KMS-11 (cell line): Measurements from ENCODE around the gene KASH5.
"Not testable (repeated sequence)": the region's sequence is repeated elsewhere in the genome, so short reads cannot be mapped to it uniquely, and the experiment has no call there.

Experiments
- H2AFZ ChIP-seq: fragments of 200-600 bp; sonication (generic); 2 replicates; pipeline ENCODE4 v1.6.1; 2016; ENCODE audit warnings: antibody characterized with exemption, mixed run types, low read depth
- H3K27ac ChIP-seq: fragments of 200-600 bp; sonication (generic); 2 replicates; pipeline ENCODE4 v1.6.1; 2016; ENCODE audit warnings: mild to moderate bottlenecking, mixed run types
- H3K27me3 ChIP-seq: fragments of 200-600 bp; sonication (generic); 2 replicates; pipeline ENCODE4 v1.6.1; 2017; ENCODE audit warnings: mild to moderate bottlenecking, low read depth, mixed run types, moderate library complexity; ENCODE audit not compliant: insufficient read depth
- H3K36me3 ChIP-seq: fragments of 200-600 bp; sonication (generic); 2 replicates; pipeline ENCODE4 v1.6.1; 2017; ENCODE audit warnings: mild to moderate bottlenecking, mixed run types; ENCODE audit not compliant: insufficient read depth
- H3K4me1 ChIP-seq: fragments of 200-600 bp; sonication (generic); 2 replicates; pipeline ENCODE4 v1.6.1; 2016; ENCODE audit warnings: mild to moderate bottlenecking, low read depth, mixed run types; ENCODE audit not compliant: poor library complexity, severe bottlenecking
- H3K4me2 ChIP-seq: fragments of 200-600 bp; sonication (generic); 2 replicates; pipeline ENCODE4 v1.7.0; 2016; ENCODE audit warnings: mild to moderate bottlenecking, mixed run types
- H3K4me3 ChIP-seq: fragments of 200-600 bp; sonication (generic); IDR thresholded peaks from 2 replicates; pipeline ENCODE4 v1.6.1; 2017; ENCODE audit warnings: low read depth, low read length, mixed read lengths; ENCODE audit not compliant: insufficient read depth
- H3K79me2 ChIP-seq: fragments of 200-600 bp; sonication (generic); 2 replicates; pipeline ENCODE4 v1.6.1; 2016; ENCODE audit warnings: low read depth, mixed run types; ENCODE audit not compliant: insufficient read depth
- H3K9ac ChIP-seq: fragments of 200-600 bp; sonication (generic); 2 replicates; pipeline ENCODE4 v1.6.1; 2016; ENCODE audit warnings: mild to moderate bottlenecking, mixed run types
- H4K20me1 ChIP-seq: fragments of 200-600 bp; sonication (generic); 2 replicates; pipeline ENCODE4 v1.6.1; 2016; ENCODE audit warnings: mild to moderate bottlenecking, mixed run types; ENCODE audit not compliant: insufficient read depth
- TF ChIP-seq, protein P1 (sequence below): fragments of 200-600 bp; sonication (generic); conservative IDR thresholded peaks from 2 replicates; pipeline ENCODE4 v1.6.1; 2017; ENCODE audit warnings: low read depth, mild to moderate bottlenecking, antibody characterized with exemption, low read length, moderate library complexity, mixed read lengths

The KASH5 gene

DNA sequence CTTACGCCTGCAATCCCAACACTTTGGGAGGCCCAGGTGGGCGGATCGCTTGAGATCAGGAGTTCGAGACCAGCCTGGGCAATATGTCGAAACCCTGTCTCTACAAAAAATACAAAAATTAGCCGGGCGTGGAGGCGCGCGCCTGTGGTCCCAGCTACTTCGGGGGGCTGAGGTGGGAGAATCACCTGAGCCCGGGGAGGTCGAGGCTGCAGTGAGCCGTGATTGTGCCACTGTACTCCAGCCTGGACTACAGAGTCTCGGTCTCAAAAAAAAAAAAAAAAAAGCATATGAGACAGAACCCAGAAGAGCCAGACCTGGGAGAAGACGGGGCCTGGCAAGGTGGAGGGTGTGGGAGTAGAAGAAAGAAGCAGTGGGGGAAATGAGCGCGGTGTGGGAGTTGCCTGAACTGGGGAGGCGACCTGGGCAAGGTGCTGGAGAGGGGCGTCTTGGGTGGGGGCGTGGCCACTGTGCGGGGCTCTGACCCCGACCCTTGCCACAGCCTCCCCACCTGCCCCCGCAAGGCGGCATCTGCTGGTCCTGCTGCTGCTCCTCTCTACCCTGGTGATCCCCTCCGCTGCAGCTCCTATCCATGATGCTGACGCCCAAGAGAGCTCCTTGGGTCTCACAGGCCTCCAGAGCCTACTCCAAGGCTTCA lies 23.8 kb upstream of the KASH5 start:
- Histone ChIP-seq H3K4me1 (peaks cover 13% of the 10 kb centered on the region), H3K27ac (no peak overlapping the region), H3K36me3 (no peaks in the 10 kb centered on the region), H3K4me2 (peak overlapping the region; percentile 83), H2AFZ (peak overlapping the region; percentile 67; the same call in 1 of the 2 replicates), H3K4me3 (no peak overlapping the region), H3K9ac (no peak overlapping the region), H3K27me3 (peaks cover 76% of the 10 kb centered on the region), H3K79me2 (no peaks in the 10 kb centered on the region), H4K20me1 (no peaks in the 10 kb centered on the region)
- TF ChIP-seq, protein P1, sequence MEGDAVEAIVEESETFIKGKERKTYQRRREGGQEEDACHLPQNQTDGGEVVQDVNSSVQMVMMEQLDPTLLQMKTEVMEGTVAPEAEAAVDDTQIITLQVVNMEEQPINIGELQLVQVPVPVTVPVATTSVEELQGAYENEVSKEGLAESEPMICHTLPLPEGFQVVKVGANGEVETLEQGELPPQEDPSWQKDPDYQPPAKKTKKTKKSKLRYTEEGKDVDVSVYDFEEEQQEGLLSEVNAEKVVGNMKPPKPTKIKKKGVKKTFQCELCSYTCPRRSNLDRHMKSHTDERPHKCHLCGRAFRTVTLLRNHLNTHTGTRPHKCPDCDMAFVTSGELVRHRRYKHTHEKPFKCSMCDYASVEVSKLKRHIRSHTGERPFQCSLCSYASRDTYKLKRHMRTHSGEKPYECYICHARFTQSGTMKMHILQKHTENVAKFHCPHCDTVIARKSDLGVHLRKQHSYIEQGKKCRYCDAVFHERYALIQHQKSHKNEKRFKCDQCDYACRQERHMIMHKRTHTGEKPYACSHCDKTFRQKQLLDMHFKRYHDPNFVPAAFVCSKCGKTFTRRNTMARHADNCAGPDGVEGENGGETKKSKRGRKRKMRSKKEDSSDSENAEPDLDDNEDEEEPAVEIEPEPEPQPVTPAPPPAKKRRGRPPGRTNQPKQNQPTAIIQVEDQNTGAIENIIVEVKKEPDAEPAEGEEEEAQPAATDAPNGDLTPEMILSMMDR, result no peak

DNA sequence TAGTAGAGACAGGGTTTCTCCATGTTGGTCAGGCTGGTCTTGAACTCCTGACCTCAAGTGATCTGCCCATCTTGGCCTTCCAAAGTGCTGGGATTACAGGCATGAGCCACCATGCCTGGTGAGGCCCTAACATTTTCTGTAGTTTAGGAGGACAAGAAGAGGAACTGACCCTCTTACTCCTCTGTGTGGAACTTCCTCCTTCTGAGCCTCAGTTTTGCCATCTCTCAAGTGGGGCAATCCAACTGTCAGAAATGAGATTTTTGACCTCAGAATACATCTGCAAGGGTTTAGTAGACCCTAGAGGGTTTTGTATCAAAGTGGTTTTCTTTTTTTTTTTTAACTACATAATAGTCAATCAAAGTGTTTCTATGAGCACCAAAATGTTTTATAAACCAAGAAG lies 21.9 kb upstream of the KASH5 start:
- Histone ChIP-seq H3K27ac (no peak overlapping the region), H2AFZ (no peak overlapping the region), H3K36me3 (no peaks in the 10 kb centered on the region), H4K20me1 (no peaks in the 10 kb centered on the region), H3K4me3 (no peak overlapping the region), H3K9ac (no peak overlapping the region), H3K4me2 (no peak overlapping the region), H3K27me3 (peaks cover 76% of the 10 kb centered on the region), H3K79me2 (no peaks in the 10 kb centered on the region), H3K4me1 (peaks cover 13% of the 10 kb centered on the region)
- TF ChIP-seq, protein P1, result no peak

DNA sequence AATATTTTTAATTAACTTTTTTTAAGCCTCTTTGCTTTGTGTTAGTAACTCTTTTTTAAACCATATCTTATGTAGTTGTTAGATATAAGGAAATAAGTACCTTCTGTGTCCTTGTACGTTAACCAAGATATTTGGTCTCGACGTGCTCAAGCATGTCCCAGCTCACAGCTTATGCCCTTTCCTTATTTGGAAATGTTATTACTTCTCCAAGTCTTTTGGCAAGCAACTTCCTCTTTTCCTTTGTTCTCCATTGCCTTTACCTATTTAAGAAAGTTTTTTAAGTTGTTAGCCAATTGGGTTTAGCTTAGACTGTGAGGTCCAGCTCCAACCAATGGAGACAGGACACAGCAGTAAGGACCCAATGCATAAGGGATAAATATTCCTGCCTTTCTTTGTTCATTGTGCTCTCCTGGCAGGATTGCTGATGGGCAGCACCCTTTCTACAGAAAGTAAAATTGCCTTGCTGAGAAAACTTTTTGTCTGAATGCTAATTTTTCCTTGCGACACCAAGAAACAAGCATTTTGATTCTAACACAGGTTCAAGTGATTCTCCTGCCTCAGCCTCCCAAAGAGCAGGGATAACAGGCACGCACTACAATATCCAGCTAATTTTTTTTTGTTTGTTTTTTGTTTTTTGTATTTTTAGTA lies 19.2 kb upstream of the KASH5 start:
- Histone ChIP-seq H3K4me3 (no peak overlapping the region), H4K20me1 (no peaks in the 10 kb centered on the region), H3K9ac (no peak overlapping the region), H3K27me3 (peaks cover 64% of the 10 kb centered on the region), H3K4me2 (no peak overlapping the region), H3K27ac (no peak overlapping the region), H3K79me2 (no peaks in the 10 kb centered on the region), H3K4me1 (peaks cover 4% of the 10 kb centered on the region), H3K36me3 (no peaks in the 10 kb centered on the region), H2AFZ (no peak overlapping the region)
- TF ChIP-seq, protein P1, result no peak

DNA sequence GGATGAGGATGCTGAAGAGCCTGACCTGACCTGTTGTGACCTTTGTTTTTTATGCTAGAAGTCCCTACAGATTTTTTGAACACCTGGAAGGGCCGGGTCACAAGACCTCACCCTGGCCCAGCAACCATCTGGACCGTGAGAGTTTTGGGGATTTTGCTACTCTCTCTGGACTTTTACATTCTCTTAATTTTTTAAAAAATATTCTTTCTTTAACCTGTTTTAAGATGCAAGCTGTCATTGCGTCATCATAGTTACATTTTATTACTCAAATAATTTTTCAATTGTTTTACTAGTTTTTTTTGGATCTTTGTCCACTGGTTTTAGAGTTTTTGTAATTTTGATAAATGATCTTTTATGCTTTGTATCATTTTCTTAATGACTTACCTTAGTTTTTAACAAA lies 16.9 kb upstream of the KASH5 start:
- H2AFZ ChIP-seq, result no peak overlapping the region
- H3K4me2 ChIP-seq, result no peak overlapping the region
- H3K9ac ChIP-seq, result no peak overlapping the region
- H3K27ac ChIP-seq, result no peak overlapping the region
- TF ChIP-seq, protein P1, result no peak
- H3K4me1 ChIP-seq, result peaks cover 4% of the 10 kb centered on the region
- no peak overlapping the region for H3K4me3 ChIP-seq
- H3K36me3 ChIP-seq, result no peaks in the 10 kb centered on the region
- no peaks in the 10 kb centered on the region for H3K79me2 ChIP-seq
- H4K20me1 ChIP-seq, result no peaks in the 10 kb centered on the region
- peaks cover 72% of the 10 kb centered on the region for H3K27me3 ChIP-seq

DNA sequence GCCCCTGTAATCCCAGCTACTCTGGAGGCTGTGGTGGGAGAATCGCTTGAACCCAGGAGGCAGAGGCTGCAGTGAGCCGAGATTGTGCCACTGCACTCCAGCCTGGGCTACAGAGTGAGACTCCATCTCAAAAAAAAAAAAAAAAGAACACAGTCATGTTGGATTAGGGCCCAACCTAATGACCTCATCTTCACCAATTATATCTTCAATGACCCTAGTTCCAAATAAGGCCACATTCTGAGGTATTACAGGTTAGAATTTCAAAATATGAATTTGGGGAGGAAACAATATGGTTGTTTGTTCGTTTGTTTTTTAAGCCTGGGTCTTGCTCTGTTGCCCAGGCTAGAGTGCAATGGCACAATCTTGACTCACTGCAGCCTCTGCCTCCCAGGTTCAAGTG lies 14.9 kb upstream of the KASH5 start:
- not testable (repeated sequence) for H3K4me2 ChIP-seq

More for the DNA sequence above, 14.9 kb upstream of the KASH5 start:
- not testable (repeated sequence) for H2AFZ ChIP-seq, H4K20me1 ChIP-seq, H3K79me2 ChIP-seq, H3K36me3 ChIP-seq, H3K27ac ChIP-seq, H3K4me1 ChIP-seq, H3K9ac ChIP-seq, H3K4me3 ChIP-seq
- H3K27me3 ChIP-seq, result peaks cover 81% of the 10 kb centered on the region
